C4-2B (cell line): ENCODE results near the gene B3GAT1.

Source experiments
- H3K27ac ChIP-seq: fragments of 450-650 bp; 2 replicates; pipeline ENCODE4 v1.5.1; 2017
- CTCF ChIP-seq: fragments of 450-650 bp; conservative IDR thresholded peaks from 2 replicates; pipeline ENCODE4 v1.5.1; 2017; ENCODE audit warnings: mild to moderate bottlenecking
- ZFX ChIP-seq: fragments of 450-650 bp; IDR thresholded peaks from 2 replicates; pipeline ENCODE4 v1.6.1; 2017

Gene B3GAT1

GRCh38 chr11:134413826-134414731 is 2.0 kb upstream of the B3GAT1 start:
- TF ChIP-seq ZFX (no peak), CTCF (no peak)
- no peak overlapping the region for H3K27ac ChIP-seq

- TF ChIP-seq CTCF, result no peak
- TF ChIP-seq ZFX, result no peak
- no peak overlapping the region for H3K27ac ChIP-seq
Observed at GRCh38 chr11:134413043-134413825, 1.2 kb upstream of the B3GAT1 start.

- H3K27ac ChIP-seq, result no peak overlapping the region
- TF ChIP-seq CTCF (no peak), ZFX (no peak)
Observed at GRCh38 chr11:134410766-134411165, 1.3 kb downstream of the B3GAT1 start.

GRCh38 chr11:134409552-134410429 is 2.3 kb downstream of the B3GAT1 start:
- no peak overlapping the region for H3K27ac ChIP-seq
- no peak for TF ChIP-seq CTCF

- H3K27ac ChIP-seq, result no peak overlapping the region
- TF ChIP-seq ZFX (no peak), CTCF (no peak)
Observed at GRCh38 chr11:134407923-134408322, 4.1 kb downstream of the B3GAT1 start.

GRCh38 chr11:134407321-134407828 is 4.7 kb downstream of the B3GAT1 start:
- H3K27ac ChIP-seq, result no peak overlapping the region

More at GRCh38 chr11:134407321-134407828, 4.7 kb downstream of the B3GAT1 start:
- no peak for TF ChIP-seq CTCF
- TF ChIP-seq ZFX, result no peak
